H9 (cell line): ENCODE results near the gene PDF. TPM values are rescaled to one million over a fixed set of nuclear protein-coding genes. Genes with fewer than 3 reads are reported as not detected.
A peak's percentile ranks its signal among the peaks of the same experiment; 100 is the strongest.

Source experiments
- DNase-seq: peaks from one replicate; pipeline ENCODE4 v3.0.0-alpha.2; 2017
- H2AFZ ChIP-seq: one replicate; pipeline ENCODE4 v1.6.1; 2013; ENCODE audit warnings: mild to moderate bottlenecking, low read length, control low read depth, moderate library complexity
- H2AK5ac ChIP-seq: 2 replicates; pipeline ENCODE4 v1.6.1; 2013; ENCODE audit warnings: low read length, control low read depth, mixed read lengths; ENCODE audit not compliant: insufficient read length
- H2BK120ac ChIP-seq: one replicate; pipeline ENCODE4 v1.6.1; 2013; ENCODE audit warnings: low read depth, mild to moderate bottlenecking, low read length, control low read depth, inconsistent platforms; ENCODE audit not compliant: poor library complexity, severe bottlenecking
- H2BK12ac ChIP-seq: 2 replicates; pipeline ENCODE4 v1.6.1; 2013; ENCODE audit warnings: low read length, control low read depth, mixed read lengths, low read depth; ENCODE audit not compliant: insufficient read length
- H2BK15ac ChIP-seq: 2 replicates; pipeline ENCODE4 v1.6.1; 2013; ENCODE audit warnings: low read depth, low read length, control low read depth
- H2BK20ac ChIP-seq: one replicate; pipeline ENCODE4 v1.6.1; 2013; ENCODE audit warnings: low read depth, mild to moderate bottlenecking, low read length, control low read depth, inconsistent platforms; ENCODE audit not compliant: poor library complexity, severe bottlenecking
- H2BK5ac ChIP-seq: 2 replicates; pipeline ENCODE4 v1.6.1; 2013; ENCODE audit warnings: low read length, control low read depth, mixed read lengths; ENCODE audit not compliant: insufficient read length
- H3K14ac ChIP-seq: 2 replicates; pipeline ENCODE4 v1.6.1; 2013; ENCODE audit warnings: low read length, control low read depth; ENCODE audit not compliant: insufficient read depth
- H3K18ac ChIP-seq: 2 replicates; pipeline ENCODE4 v1.6.1; 2013; ENCODE audit warnings: low read depth, mild to moderate bottlenecking, mixed read lengths, low read length, control low read depth; ENCODE audit not compliant: insufficient read length
- H3K23ac ChIP-seq: 2 replicates; pipeline ENCODE4 v1.6.1; 2013; ENCODE audit warnings: low read length, control low read depth, mixed read lengths, low read depth; ENCODE audit not compliant: insufficient read length
- H3K23me2 ChIP-seq: 2 replicates; pipeline ENCODE4 v1.6.1; 2013; ENCODE audit warnings: low read depth, mild to moderate bottlenecking, mixed read lengths, low read length, control low read depth; ENCODE audit not compliant: insufficient read length, poor library complexity, severe bottlenecking
- H3K27ac ChIP-seq: 2 replicates; pipeline ENCODE4 v1.5.1; 2013; ENCODE audit warnings: low read length, control low read depth, mixed read lengths, low read depth; ENCODE audit not compliant: insufficient read length
- H3K27me3 ChIP-seq: 2 replicates; pipeline ENCODE4 v1.6.1; 2013; ENCODE audit warnings: low read length, control low read depth, inconsistent platforms; ENCODE audit not compliant: insufficient read depth
- H3K4ac ChIP-seq: 2 replicates; pipeline ENCODE4 v1.6.1; 2013; ENCODE audit warnings: low read depth, mild to moderate bottlenecking, control low read depth, inconsistent platforms, low read length, moderate library complexity
- H3K4me1 ChIP-seq: 2 replicates; pipeline ENCODE4 v1.6.1; 2013; ENCODE audit warnings: low read length, control low read depth, inconsistent platforms; ENCODE audit not compliant: insufficient read depth
- H3K4me2 ChIP-seq: 2 replicates; pipeline ENCODE4 v1.6.1; 2013; ENCODE audit warnings: low read length, control low read depth, mixed read lengths; ENCODE audit not compliant: insufficient read length, insufficient read depth
- H3K56ac ChIP-seq: 2 replicates; pipeline ENCODE4 v1.6.1; 2013; ENCODE audit warnings: low read depth, mild to moderate bottlenecking, mixed read lengths, low read length, control low read depth; ENCODE audit not compliant: insufficient read length
- H3K79me1 ChIP-seq: 2 replicates; pipeline ENCODE4 v1.6.1; 2013; ENCODE audit warnings: low read depth, mild to moderate bottlenecking, moderate library complexity, low read length, control low read depth, inconsistent platforms; ENCODE audit not compliant: insufficient read depth, poor library complexity, severe bottlenecking
- H3K79me2 ChIP-seq: 2 replicates; pipeline ENCODE4 v1.6.1; 2013; ENCODE audit warnings: low read length, control low read depth, inconsistent platforms; ENCODE audit not compliant: insufficient read depth
- H3K9ac ChIP-seq: 2 replicates; pipeline ENCODE4 v1.6.1; 2013; ENCODE audit warnings: low read length, control low read depth, mixed read lengths; ENCODE audit not compliant: insufficient read length; ENCODE audit errors: extremely low read depth
- H3K9me3 ChIP-seq: one replicate; pipeline ENCODE4 v1.6.1; 2013; ENCODE audit warnings: low read depth, low read length, inconsistent platforms; ENCODE audit not compliant: control insufficient read depth
- H3T11ph ChIP-seq: one replicate; pipeline ENCODE4 v1.6.1; 2013; ENCODE audit warnings: mild to moderate bottlenecking, low read length, control low read depth, inconsistent platforms
- H4K20me1 ChIP-seq: one replicate; pipeline ENCODE4 v1.6.1; 2013; ENCODE audit not compliant: control insufficient read depth, insufficient read length, insufficient read depth
- H4K5ac ChIP-seq: 2 replicates; pipeline ENCODE4 v1.6.1; 2013; ENCODE audit warnings: low read depth, mild to moderate bottlenecking, mixed read lengths, low read length, control low read depth; ENCODE audit not compliant: insufficient read length
- H4K8ac ChIP-seq: replicated peaks from 2 replicates; pipeline ENCODE4 v1.6.1; 2013; ENCODE audit warnings: low read length, control low read depth, mixed read lengths, low read depth; ENCODE audit not compliant: insufficient read length
- H4K91ac ChIP-seq: 2 replicates; pipeline ENCODE4 v1.6.1; 2013; ENCODE audit warnings: low read depth, mild to moderate bottlenecking, moderate library complexity, mixed read lengths, low read length, control low read depth; ENCODE audit not compliant: insufficient read length
- H3K27ac Mint-ChIP-seq, 3 experiments: 2 replicates in 2 of 3; 3 replicates in 1 of 3; pipeline ENCODE4 v1.8.0; 2020 to 2021; ENCODE audit warnings: mixed read lengths in 3 of 3, mild to moderate bottlenecking in 1 of 3, moderate library complexity in 1 of 3
- H3K27me3 Mint-ChIP-seq: 2 replicates; pipeline ENCODE4 v1.8.0; 2021; ENCODE audit warnings: low read depth, mild to moderate bottlenecking, moderate library complexity, mixed read lengths
- H3K36me3 Mint-ChIP-seq, 3 experiments: 2 replicates in 2 of 3; 3 replicates in 1 of 3; pipeline ENCODE4 v1.8.0; 2020 to 2021; ENCODE audit warnings: low read depth in 3 of 3, mixed read lengths in 3 of 3; ENCODE audit not compliant: insufficient read depth in 1 of 3
- H3K4me1 Mint-ChIP-seq, 2 experiments: 2 replicates each; pipeline ENCODE4 v1.8.0; 2020; ENCODE audit warnings: mixed read lengths in 2 of 2
- H3K4me3 Mint-ChIP-seq, 2 experiments: 2 replicates in 1 of 2; 3 replicates in 1 of 2; pipeline ENCODE4 v1.8.0; 2020 to 2021; ENCODE audit warnings: mild to moderate bottlenecking in 2 of 2, mixed read lengths in 2 of 2, moderate library complexity in 1 of 2
- H3K9me3 Mint-ChIP-seq, 2 experiments: 2 replicates in 1 of 2; 3 replicates in 1 of 2; pipeline ENCODE4 v1.8.0; 2020; ENCODE audit warnings: mild to moderate bottlenecking in 2 of 2, mixed read lengths in 2 of 2, moderate library complexity in 1 of 2
- CTCF ChIP-seq: fragments of 200-600 bp; sonication (generic); conservative IDR thresholded peaks from 3 replicates; pipeline ENCODE4 v1.8.0; 2021; ENCODE audit warnings: antibody characterized with exemption, mild to moderate bottlenecking
- WGBS: extraction: QIAGEN DNeasy Blood & Tissue Kit; methylation state at CpG from one replicate; pipeline ENCODE4 v1.1.7; 2013; ENCODE audit warnings: missing lambda C conversion rate, low lambda C conversion rate, mixed read lengths; ENCODE audit not compliant: insufficient read length; ENCODE audit errors: extremely low coverage; 5-methylcytosine and 5-hydroxymethylcytosine counted together
- total RNA-seq: library from RNA; stranded (reverse); gene quantifications from 2 replicates; pipeline ENCODE4 v1.2.1, GENCODE V29; 2021

Gene PDF
- total RNA-seq, 1 experiment from 2014 or later, result 36.4 TPM

GRCh38 chr16:69310653-69311532 lies 19.5 kb downstream of the PDF start, which contains the start of gene VPS4A:
VPS4A (plus strand) TSS chr16:69311350; CDS start chr16:69311512, 162 bp downstream.
- no peak within 1 kb of the TSS for H3K56ac ChIP-seq
- no peak within 1 kb of the TSS for H2AFZ ChIP-seq
- no peak within 1 kb of the TSS for H3K4ac ChIP-seq
- Mint-ChIP-seq H3K4me3 (peak within 1 kb of the TSS; percentile 100), H3K36me3 (peaks cover 15 to 27% (median 17%) of the 10 kb centered on the region in 3 experiments; a peak in 6 of 7 replicates), H3K27ac (peak within 1 kb of the TSS; percentile 89 to 96 (median 95)), H3K27me3 (no peaks in the 10 kb centered on the region; the same call in 1 of the 2 replicates), H3K4me1 (peaks cover 7 to 10% of the 10 kb centered on the region in 2 experiments), H3K9me3 (no peaks in the 10 kb centered on the region; a peak in 2 of 5 replicates)
- H2BK120ac ChIP-seq, result no peak within 1 kb of the TSS
- no peak within 1 kb of the TSS for H2BK15ac ChIP-seq
- H3K23ac ChIP-seq, result no peak within 1 kb of the TSS
- H2BK20ac ChIP-seq, result no peak within 1 kb of the TSS
- no peak within 1 kb of the TSS for H3T11ph ChIP-seq
- H4K8ac ChIP-seq, result no peak within 1 kb of the TSS
- H3K4me2 ChIP-seq, result peak within 1 kb of the TSS; percentile 42
- H3K27me3 ChIP-seq, result no peaks in the 10 kb centered on the region
- peak; percentile 84 for TF ChIP-seq CTCF
- peak within 1 kb of the TSS; percentile 50; the same call in 1 of the 2 replicates for H3K14ac ChIP-seq
- DNase-seq, result peak; percentile 96
- no CpG with 5 or more reads among the region's 70 CpGs for WGBS
- no peak within 1 kb of the TSS for H2BK12ac ChIP-seq
- no peak within 1 kb of the TSS for H3K27ac ChIP-seq
- H4K91ac ChIP-seq, result no peak within 1 kb of the TSS
- H3K9ac ChIP-seq, result peak within 1 kb of the TSS; percentile 45
- H2BK5ac ChIP-seq, result no peak within 1 kb of the TSS
- no peak within 1 kb of the TSS for H3K18ac ChIP-seq
- no peak within 1 kb of the TSS for H4K5ac ChIP-seq
- peaks cover 2% of the 10 kb centered on the region; the same call in 1 of the 2 replicates for H3K4me1 ChIP-seq
- peaks cover 6% of the 10 kb centered on the region for H3K23me2 ChIP-seq
- H4K20me1 ChIP-seq, result no peaks in the 10 kb centered on the region
- H3K79me2 ChIP-seq, result peaks cover 3% of the 10 kb centered on the region; the same call in 1 of the 2 replicates
- H2AK5ac ChIP-seq, result no peak within 1 kb of the TSS
- H3K9me3 ChIP-seq, result no peaks in the 10 kb centered on the region
- peaks cover 7% of the 10 kb centered on the region for H3K79me1 ChIP-seq
